HG02642 (cell line): ENCODE data around the gene SSH3.
"Not testable (repeated sequence)": the region's sequence is repeated elsewhere in the genome, so short reads cannot be mapped to it uniquely, and the experiment has no call there.

Source experiments
- ATAC-seq: cut with Tn5 transposase; IDR thresholded peaks from one replicate; pipeline ENCODE4 v1.9.1; 2021; ENCODE audit warnings: mild to moderate bottlenecking; ENCODE audit not compliant: unreplicated experiment, poor library complexity

The SSH3 gene, protein sequence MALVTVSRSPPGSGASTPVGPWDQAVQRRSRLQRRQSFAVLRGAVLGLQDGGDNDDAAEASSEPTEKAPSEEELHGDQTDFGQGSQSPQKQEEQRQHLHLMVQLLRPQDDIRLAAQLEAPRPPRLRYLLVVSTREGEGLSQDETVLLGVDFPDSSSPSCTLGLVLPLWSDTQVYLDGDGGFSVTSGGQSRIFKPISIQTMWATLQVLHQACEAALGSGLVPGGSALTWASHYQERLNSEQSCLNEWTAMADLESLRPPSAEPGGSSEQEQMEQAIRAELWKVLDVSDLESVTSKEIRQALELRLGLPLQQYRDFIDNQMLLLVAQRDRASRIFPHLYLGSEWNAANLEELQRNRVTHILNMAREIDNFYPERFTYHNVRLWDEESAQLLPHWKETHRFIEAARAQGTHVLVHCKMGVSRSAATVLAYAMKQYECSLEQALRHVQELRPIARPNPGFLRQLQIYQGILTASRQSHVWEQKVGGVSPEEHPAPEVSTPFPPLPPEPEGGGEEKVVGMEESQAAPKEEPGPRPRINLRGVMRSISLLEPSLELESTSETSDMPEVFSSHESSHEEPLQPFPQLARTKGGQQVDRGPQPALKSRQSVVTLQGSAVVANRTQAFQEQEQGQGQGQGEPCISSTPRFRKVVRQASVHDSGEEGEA

DNA sequence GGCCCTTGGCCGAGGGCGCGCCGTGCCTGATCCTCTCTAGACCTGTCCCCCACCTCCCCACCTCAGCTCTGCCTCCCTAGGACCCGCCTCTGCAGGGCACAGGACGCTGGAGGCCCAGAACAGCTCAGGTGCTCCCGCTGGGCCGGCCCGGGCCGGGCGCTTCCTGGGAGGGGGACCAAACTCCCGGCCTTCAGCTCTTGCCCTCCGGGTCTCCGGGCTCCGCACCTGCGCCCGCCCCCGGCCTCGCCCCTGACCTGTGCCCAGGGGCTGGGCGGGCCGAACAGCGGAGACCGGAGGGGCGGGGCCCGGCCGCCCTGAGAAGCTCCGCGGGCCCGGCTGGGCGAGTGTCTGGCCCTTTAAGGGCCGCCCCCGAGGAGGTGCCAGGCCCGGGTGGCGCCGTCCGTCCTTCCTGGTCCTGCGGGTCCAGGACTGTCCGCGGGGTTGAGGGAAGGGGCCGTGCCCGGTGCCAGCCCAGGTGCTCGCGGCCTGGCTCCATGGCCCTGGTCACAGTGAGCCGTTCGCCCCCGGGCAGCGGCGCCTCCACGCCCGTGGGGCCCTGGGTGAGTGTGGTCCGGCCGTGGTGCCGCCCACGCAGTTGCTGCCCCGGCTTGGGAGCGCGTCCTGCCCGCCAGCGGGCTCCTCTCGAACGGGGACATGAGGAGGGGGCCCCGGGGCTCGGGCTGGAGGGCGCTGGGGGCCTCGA, at the start of gene SSH3:
Gene SSH3 (plus strand): TSS at position 399 of the 703 bp plus-strand sequence. CDS start 96 bp downstream, at position 495.
- ATAC-seq = peak; percentile 59

DNA sequence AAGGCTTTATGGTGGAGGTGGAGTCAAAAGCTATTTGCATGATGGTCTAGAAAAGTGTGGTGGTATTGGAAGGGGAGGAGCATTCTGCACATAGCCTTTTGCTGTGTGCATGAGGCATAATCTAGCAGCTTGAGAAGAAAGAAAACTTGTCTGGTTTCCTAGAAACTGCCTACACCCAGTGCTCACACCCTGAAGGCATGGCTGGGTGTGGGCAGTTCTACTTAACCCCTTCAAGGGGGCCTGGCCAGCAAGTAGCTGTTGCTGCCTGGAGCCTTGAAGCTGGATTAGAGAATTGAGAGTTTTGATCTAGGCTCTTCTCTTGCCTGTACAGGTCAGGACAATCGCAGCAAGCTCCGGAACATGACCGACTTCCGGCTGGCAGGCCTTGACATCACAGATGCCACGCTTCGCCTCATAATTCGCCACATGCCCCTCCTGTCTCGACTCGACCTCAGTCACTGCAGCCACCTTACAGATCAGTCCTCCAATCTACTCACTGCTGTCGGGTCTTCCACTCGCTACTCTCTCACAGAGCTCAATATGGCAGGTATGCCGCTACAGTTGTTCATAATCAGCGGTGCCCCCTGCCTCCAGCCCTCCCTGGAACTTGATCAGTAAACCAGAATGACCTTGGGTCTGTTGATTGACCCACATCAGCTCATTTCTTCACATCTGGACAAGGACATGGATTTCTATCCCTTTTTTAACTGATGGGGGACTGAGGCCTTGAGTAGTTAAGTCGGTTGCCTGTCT, 49.3 kb upstream of the SSH3 start:
- no peak for ATAC-seq

DNA sequence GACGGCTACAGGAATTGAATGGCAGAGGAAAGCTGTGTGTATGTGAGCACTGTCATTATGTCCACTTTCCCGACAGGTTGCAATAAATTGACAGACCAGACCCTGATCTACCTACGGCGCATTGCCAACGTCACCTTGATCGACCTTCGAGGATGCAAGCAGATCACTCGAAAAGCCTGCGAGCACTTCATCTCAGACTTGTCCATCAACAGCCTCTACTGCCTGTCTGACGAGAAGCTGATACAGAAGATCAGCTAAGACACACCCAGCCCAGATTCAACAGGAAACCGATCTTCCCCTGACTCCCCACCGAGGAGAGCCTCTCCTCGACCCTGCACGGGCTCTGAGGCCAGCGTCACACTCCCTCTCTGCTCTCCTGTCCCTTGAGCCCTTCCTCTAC, 48.5 kb upstream of the SSH3 start:
- no peak for ATAC-seq

DNA sequence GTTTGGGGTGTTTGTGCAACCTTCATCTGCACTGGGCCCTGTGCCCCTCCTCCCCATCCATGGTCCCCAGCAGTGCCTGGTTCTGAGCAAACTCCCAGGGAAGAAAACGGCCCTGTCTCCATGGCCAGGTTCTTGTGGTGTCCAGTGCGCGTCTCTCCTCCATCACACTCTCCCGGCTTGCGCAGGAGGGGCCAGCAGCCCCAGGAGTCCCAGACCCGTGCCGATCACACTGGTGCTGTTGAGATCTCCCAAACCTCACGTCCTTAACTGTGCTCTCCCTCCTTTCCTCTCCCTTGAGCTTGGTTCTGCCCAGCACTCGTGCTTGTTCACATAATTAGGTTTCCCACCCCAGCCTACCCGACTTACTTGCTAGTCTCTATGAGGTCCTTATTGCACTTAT, 48.0 kb upstream of the SSH3 start:
- ATAC-seq = no peak

DNA sequence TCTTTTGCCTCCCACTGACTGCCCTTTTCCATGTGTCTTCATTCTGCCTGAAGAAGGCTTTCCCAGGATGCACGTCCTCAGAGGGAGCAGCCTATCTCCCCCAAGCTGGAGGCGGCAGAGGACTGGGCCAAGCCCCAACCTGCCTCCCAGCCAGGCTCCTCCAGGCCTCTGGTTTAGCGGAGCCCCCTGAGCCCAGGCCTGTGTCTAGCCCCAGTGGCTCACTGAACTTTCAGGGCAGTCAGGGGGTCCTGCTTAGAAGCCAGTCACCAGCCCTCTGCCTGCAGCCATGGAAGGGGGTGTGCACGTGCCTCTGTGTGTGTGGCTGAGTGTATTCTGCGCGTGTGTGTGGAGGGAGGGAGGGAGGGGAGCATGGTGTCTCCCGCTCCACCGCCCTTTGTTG, 47.5 kb upstream of the SSH3 start:
- no peak for ATAC-seq

DNA sequence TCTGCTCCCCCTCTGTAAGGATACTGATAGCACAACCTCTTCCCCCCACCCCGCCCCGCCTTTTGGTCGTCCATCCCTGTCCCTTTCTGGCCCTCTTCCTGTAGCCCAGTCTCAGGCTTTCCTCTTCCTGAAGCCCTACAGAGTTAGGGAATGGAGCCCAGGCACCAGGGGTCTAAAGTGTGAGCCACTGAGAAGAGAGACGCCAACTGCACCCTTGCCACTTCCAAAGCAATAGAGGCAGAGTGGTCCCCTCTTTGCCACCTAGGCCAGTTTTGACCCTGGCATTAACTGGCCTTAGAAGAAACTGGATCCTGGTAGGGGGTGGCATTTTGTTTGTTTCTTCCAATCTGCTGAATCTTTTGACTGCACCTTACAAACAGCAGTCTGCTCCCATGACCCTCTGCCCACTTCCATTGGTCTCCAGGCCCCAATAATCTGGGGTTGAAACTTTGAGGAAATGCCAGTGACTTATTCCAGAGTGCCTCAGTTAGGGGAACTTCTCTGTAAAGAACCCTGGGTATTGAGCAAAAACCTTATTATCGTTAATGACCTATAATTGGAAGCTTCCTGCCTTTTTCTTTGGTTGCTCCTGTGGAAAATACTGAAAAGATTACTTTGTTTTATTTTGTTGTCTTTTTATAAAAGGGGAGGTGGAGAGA, 46.7 kb upstream of the SSH3 start:
- no peak for ATAC-seq

DNA sequence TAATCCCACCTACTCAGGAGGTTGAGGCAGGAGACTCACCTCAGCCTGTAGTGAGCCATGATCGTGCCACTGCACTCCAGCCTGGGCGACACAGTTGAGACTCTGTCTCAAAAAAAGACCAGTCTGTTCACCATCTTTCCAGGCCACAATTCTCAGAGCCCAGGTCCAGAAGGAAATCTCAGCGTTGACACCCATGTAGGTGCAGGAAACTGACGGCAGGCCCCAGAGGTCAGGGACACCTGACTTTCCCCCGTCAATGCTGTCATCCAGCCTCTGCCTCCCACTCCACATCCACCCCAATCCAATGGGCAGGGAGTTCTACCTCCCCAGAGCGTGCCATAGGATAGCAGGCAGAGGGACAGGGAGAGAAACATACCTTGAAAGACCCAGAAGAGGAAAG, 42.9 kb upstream of the SSH3 start:
- no peak for ATAC-seq

DNA sequence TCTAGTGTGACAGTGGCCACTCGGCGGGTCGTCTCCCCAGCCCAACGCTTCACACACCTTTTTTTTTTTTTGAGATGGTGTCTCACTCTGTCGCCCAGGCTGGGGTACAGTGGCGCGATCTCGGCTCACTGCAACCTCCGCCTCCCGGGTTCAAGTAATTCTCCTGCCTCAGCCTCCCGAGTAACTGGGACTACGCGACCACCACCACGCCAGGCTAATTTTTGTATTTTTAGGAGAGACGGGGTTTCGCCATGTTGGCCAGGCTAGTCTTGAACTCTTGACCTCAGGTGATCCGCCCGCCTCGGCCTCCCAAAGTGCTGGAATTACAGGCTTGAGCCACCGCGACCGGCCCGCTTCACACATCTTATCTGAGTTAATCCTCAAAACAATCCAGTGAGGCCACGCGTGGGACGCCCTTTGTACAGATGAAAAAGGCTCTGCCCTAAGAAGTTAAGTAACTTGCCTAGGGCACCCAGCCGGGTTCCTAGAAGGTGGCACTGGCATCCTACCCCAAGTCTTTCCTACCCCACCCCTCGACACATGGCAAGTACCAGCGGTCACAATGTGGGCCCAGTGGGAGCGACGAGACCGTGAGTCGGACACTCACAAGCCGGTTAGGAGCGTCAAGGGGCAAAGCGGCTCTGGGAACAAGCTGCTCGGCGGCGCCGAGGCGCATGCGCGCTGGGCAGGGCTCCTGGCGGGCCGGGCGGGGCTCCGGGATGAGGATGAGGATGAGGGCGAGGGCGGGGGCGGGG, 42.3 kb upstream of the SSH3 start:
- not testable (repeated sequence) for ATAC-seq

DNA sequence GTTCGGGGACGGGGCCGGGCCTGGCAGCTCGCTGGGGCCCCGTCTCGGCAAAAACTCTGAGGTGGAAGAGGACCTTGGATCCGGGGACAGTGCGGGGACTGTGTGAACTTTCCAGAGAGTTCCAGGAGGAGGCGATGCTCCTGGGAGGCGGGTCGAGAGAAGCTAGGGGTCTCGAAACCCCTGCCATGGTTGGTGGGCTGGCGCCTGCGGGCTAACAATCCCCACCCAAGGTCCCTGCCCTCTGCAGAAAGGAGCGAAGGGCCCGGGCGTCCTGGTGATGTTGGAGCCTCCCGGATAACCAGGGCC, 41.7 kb upstream of the SSH3 start:
- ATAC-seq = no peak

DNA sequence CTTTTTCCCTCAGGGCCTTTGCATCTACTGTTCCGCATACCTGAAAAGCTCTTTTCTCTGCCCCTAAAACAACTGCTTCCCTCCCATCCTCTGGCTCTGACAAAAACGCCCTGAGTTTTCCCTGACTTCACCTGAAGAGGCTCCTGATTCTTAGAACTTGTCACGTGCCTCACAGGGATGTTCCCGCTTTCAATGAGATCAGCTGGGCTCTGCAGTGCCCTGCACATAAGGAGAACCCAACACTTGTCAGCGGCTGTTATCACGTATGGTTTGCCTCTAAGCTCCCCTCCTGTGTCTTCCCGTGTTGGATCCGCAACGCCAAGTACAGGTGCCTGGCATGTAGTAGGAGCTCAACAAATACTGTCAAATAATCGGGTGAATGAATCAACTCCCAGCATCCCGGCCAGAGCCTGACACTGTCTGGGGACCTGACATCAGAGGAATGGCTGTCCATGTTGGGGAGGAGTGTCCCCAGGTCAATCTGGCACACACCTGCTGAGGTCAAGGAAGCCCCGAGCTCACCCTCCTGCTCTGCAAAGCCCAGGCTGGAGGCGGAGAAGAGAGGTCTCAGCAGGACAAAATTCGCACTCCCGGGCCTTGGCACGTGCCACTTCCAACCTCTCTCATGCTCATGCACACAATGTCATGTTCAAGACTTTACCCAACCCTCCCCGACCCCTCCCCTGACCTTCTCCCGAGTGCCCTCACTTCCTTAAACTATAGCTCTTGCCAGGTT, 41.2 kb upstream of the SSH3 start:
- no peak for ATAC-seq

DNA sequence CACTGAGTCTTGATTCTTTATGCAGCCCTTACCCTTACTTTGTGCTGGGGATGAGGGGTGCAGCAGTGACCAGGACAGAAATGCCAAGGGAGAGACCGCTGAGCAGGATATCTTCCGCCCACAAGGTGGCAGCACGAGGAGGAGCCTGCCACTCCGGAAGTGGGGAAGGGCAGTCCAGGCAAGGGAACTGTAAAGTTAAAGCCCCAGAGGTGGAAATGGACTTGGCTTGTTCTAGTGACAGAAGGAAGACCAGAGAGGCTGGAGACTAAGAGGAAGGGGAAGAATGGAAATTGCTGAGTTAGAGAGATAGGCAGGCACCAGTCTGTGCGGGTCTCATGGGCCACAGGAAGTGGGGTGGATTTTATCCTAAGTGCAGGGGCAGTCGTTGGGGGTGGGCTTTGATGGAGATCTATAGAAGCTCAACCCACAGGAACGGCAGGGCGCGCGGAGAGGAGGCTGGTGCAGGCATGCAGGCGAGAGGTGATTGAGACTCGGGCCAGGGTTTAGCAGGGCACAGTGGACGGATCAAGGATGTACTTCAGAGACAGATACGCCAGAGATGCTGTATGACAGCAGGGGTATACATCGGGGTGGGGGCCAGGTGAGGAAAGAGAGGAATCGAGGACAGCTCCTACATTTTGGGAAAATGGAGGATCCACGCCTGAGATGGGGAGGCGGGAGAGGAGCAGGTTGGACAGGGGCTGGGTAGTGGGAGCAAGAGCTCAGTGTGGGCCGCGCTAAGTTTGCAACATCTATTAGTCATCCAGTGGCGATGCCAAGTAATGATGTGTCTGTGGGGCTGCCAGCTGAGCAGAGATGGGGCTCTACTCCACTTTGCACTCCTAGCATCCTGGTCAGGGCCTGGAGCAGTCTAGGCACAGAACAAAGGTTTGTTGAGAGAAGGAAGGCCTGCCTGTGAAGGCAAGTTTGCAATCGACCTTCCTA, 40.3 kb upstream of the SSH3 start:
- peak; percentile 32 for ATAC-seq

DNA sequence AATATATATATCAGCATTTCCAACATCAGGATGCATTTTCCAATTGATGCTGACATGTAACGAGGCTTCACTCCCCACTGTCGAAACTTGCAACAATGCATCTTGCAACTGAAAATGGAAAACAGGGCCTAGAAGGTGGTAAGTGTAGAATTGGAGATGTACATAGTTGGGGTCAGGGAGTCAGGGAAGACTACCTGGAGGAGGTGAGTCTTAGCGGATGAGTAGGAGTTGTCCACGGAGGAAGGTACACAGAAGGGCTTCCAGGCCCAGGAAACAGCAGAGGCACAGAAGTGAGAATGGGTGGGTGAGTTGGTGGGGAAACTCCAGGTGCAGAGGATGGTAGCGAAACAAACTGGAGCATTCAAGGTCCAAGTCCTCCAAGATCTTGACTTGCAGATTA, 39.1 kb upstream of the SSH3 start:
- no peak for ATAC-seq

DNA sequence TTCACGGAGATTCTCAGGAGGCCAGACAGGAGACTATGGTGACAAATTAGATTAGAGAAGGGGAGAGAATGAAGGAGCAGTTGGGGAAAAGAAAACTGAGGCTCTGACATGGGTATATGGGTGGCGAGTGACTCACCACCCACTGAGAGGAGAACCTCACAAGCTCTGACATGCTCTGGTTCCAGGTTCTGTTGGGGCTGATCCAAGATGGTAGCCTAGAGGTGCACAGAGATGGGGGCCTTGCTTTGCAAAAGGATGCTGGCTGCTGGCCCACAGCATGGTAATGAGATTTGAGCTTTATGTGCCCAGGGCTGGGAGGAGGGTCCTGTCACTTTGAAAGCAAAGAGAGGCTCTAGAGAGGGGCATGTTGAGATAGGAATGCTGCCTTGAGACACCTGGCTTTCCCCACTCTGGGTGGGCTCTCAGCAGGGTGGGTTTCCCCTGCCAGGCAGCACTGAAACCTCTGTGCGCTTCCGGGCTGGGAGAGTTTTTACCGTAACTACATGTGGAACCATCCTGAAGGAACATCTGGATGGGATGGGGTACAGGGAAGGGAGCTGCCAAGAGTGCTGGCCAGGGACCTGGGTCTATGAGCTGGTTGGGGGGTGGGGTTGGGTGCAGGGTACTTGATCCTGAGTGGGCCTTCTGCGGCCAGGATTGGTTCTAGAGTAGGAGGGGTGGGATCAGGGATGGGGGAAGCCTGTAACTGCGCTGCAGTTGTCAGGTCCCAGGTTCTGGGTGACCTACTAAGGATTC, 38.3 kb upstream of the SSH3 start:
- ATAC-seq = no peak

DNA sequence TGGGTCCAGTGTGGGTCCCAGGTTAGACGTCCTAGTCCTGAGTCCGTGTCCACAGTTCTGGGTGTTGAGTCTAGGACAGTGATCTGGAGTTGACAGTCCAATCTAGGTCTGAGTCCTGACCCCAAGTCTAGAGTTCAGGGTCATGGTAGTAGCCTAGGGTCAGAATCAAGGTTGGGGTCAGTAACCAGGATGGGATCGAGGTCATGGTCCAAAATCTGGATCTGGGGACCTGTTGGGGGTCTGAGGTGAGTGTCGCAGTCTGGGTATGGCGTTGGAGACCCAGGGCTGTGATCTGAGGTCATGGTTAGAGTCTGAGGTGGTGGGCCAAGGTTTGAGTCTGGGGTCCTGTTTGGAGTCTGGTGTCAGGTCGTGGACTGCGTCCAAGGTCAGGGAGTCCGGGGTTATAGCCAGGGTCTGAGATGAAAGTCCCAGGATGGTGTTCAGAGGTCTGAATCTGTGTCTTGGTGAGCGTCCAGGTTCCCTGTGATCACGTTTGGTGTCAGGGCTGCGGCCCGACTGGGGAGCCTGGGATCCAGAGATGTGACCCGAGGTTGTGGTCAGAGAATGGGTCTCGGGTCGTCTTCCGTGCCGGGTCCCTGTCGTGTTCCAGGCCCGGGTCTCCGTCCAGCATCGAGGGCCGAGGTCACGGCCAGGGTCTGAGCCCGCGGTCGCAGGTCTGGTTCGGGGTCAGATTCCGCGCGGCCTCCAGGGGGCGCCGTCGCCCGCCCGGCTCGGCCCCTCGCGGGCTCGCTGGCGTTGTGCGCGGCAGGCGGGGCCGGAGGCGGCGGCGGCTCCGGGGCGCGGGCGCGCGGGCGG, 37.5 kb upstream of the SSH3 start:
- peak; percentile 44 for ATAC-seq

DNA sequence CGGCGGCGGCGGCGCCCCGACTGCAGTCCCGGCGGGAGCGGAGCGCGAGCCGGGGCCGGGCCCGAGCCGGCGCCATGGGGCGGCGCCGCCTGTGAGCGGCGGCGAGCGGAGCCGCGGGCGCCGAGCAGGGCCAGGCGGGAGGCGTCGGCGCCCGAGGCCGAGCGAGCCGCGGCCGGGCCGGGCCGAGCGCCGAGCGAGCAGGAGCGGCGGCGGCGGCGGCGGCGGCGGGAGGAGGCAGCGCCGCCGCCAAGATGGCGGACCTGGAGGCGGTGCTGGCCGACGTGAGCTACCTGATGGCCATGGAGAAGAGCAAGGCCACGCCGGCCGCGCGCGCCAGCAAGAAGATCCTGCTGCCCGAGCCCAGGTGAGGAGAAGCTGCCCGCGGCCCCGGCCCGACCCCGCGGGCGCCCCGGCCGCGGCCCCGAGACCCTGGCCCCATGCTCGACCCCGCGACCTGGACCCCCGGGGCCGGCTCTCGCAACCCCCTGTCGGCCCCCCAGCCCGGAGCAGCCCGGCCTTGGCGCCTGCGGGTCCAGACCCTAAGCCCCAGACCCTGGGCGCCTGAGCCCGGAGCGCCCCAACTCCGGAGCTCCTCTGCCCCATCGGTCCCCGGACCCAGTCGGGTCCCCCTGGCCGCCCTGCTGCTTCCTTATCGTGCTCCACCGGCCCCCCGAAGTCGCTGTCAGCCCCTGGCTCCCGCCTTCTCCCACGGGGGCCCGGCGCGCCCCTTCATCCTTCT, 36.7 kb upstream of the SSH3 start, which contains the start of gene GRK2:
Gene GRK2 (plus strand): TSS at position 25 of the 739 bp plus-strand sequence. CDS start 227 bp downstream, at position 252.
- peak; percentile 21 for ATAC-seq
